Activated naive CD8-positive, alpha-beta T cell (primary cell): ENCODE data around the gene REC114.
"Not testable (repeated sequence)": the region's sequence is repeated elsewhere in the genome, so short reads cannot be mapped to it uniquely, and the experiment has no call there.

ENCODE experiments used
- H3K27ac Mint-ChIP-seq: one replicate; pipeline ENCODE4 v1.8.0; 2021; ENCODE audit warnings: mixed read lengths
- H3K27me3 Mint-ChIP-seq: one replicate; pipeline ENCODE4 v1.8.0; 2021; ENCODE audit warnings: mixed read lengths
- H3K36me3 Mint-ChIP-seq: one replicate; pipeline ENCODE4 v1.8.0; 2021; ENCODE audit warnings: mixed read lengths
- H3K4me1 Mint-ChIP-seq: one replicate; pipeline ENCODE4 v1.8.0; 2021; ENCODE audit warnings: low read depth, mixed read lengths
- H3K4me3 Mint-ChIP-seq: one replicate; pipeline ENCODE4 v1.8.0; 2021; ENCODE audit warnings: mild to moderate bottlenecking, mixed read lengths
- H3K9me3 Mint-ChIP-seq: one replicate; pipeline ENCODE4 v1.8.0; 2021; ENCODE audit warnings: low read depth, mixed read lengths

Gene REC114

GRCh38 chr15:73438651-73439050, 4.3 kb upstream of the REC114 start:
- Mint-ChIP-seq H3K9me3 (no peaks in the 10 kb centered on the region), H3K27me3 (peaks cover 12% of the 10 kb centered on the region), H3K27ac (no peak overlapping the region), H3K4me1 (no peaks in the 10 kb centered on the region), H3K36me3 (no peaks in the 10 kb centered on the region), H3K4me3 (no peak overlapping the region)

- no peaks in the 10 kb centered on the region for H3K9me3 Mint-ChIP-seq
- H3K36me3 Mint-ChIP-seq, result no peaks in the 10 kb centered on the region
- no peak overlapping the region for H3K4me3 Mint-ChIP-seq
- no peak overlapping the region for H3K27ac Mint-ChIP-seq
- H3K27me3 Mint-ChIP-seq, result peaks cover 9% of the 10 kb centered on the region
- no peaks in the 10 kb centered on the region for H3K4me1 Mint-ChIP-seq
Measured at GRCh38 chr15:73440571-73440970, 2.4 kb upstream of the REC114 start.

GRCh38 chr15:73442421-73442820, 543 bp upstream of the REC114 start:
- no peak overlapping the region for H3K4me3 Mint-ChIP-seq
- no peaks in the 10 kb centered on the region for H3K4me1 Mint-ChIP-seq
- peaks cover 9% of the 10 kb centered on the region for H3K27me3 Mint-ChIP-seq
- H3K9me3 Mint-ChIP-seq, result no peaks in the 10 kb centered on the region
- H3K36me3 Mint-ChIP-seq, result no peaks in the 10 kb centered on the region
- no peak overlapping the region for H3K27ac Mint-ChIP-seq

GRCh38 chr15:73447471-73447870, 4.5 kb downstream of the REC114 start:
- not testable (repeated sequence) for H3K4me3 Mint-ChIP-seq, H3K4me1 Mint-ChIP-seq, H3K36me3 Mint-ChIP-seq, H3K27ac Mint-ChIP-seq
- Mint-ChIP-seq H3K9me3 (peaks cover 12% of the 10 kb centered on the region), H3K27me3 (peaks cover 16% of the 10 kb centered on the region)

GRCh38 chr15:73448158-73448758, 5.3 kb downstream of the REC114 start:
- not testable (repeated sequence) for H3K27ac Mint-ChIP-seq, H3K36me3 Mint-ChIP-seq, H3K4me1 Mint-ChIP-seq, H3K4me3 Mint-ChIP-seq
- H3K27me3 Mint-ChIP-seq, result peaks cover 16% of the 10 kb centered on the region
- H3K9me3 Mint-ChIP-seq, result peaks cover 12% of the 10 kb centered on the region

- H3K4me3 Mint-ChIP-seq, H3K27ac Mint-ChIP-seq, H3K36me3 Mint-ChIP-seq, H3K4me1 Mint-ChIP-seq: not testable (repeated sequence)
- H3K27me3 Mint-ChIP-seq, result peaks cover 13% of the 10 kb centered on the region
- H3K9me3 Mint-ChIP-seq, result peaks cover 12% of the 10 kb centered on the region
Measured at GRCh38 chr15:73449980-73450379, 7.0 kb downstream of the REC114 start.

- Mint-ChIP-seq H3K4me3 (no peak overlapping the region), H3K36me3 (peaks cover 2% of the 10 kb centered on the region), H3K9me3 (peaks cover 10% of the 10 kb centered on the region), H3K4me1 (no peaks in the 10 kb centered on the region), H3K27me3 (peaks cover 11% of the 10 kb centered on the region), H3K27ac (no peak overlapping the region)
Measured at GRCh38 chr15:73454096-73454495, 11.1 kb downstream of the REC114 start.

GRCh38 chr15:73455876-73456275, 12.9 kb downstream of the REC114 start:
- peaks cover 2% of the 10 kb centered on the region for H3K36me3 Mint-ChIP-seq
- no peaks in the 10 kb centered on the region for H3K4me1 Mint-ChIP-seq
- H3K27me3 Mint-ChIP-seq, result peaks cover 6% of the 10 kb centered on the region
- peaks cover under 1% of the 10 kb centered on the region for H3K9me3 Mint-ChIP-seq
- no peak overlapping the region for H3K27ac Mint-ChIP-seq
- no peak overlapping the region for H3K4me3 Mint-ChIP-seq

GRCh38 chr15:73457334-73457733, 14.4 kb downstream of the REC114 start:
- H3K27me3 Mint-ChIP-seq, result peaks cover 5% of the 10 kb centered on the region
- no peaks in the 10 kb centered on the region for H3K4me1 Mint-ChIP-seq

GRCh38 chr15:73460662-73461061, 17.7 kb downstream of the REC114 start:
- no peaks in the 10 kb centered on the region for H3K9me3 Mint-ChIP-seq
- peaks cover 6% of the 10 kb centered on the region for H3K27me3 Mint-ChIP-seq
- no peak overlapping the region for H3K4me3 Mint-ChIP-seq
- H3K36me3 Mint-ChIP-seq, result no peaks in the 10 kb centered on the region
- no peaks in the 10 kb centered on the region for H3K4me1 Mint-ChIP-seq
- no peak overlapping the region for H3K27ac Mint-ChIP-seq

More at GRCh38 chr15:73457334-73457733, 14.4 kb downstream of the REC114 start:
- no peaks in the 10 kb centered on the region for H3K36me3 Mint-ChIP-seq
- no peak overlapping the region for H3K4me3 Mint-ChIP-seq
- H3K9me3 Mint-ChIP-seq, result no peaks in the 10 kb centered on the region
- no peak overlapping the region for H3K27ac Mint-ChIP-seq

- Mint-ChIP-seq H3K27me3 (peaks cover 6% of the 10 kb centered on the region), H3K4me1 (no peaks in the 10 kb centered on the region), H3K9me3 (no peaks in the 10 kb centered on the region), H3K36me3 (no peaks in the 10 kb centered on the region), H3K4me3 (no peak overlapping the region), H3K27ac (no peak overlapping the region)
Measured at GRCh38 chr15:73464602-73465001, 21.6 kb downstream of the REC114 start.

GRCh38 chr15:73467758-73468157, 24.8 kb downstream of the REC114 start:
- Mint-ChIP-seq H3K9me3 (no peaks in the 10 kb centered on the region), H3K27ac (no peak overlapping the region), H3K4me1 (no peaks in the 10 kb centered on the region), H3K36me3 (no peaks in the 10 kb centered on the region), H3K27me3 (peaks cover 16% of the 10 kb centered on the region), H3K4me3 (no peak overlapping the region)

GRCh38 chr15:73474785-73475184, 31.8 kb downstream of the REC114 start:
- no peaks in the 10 kb centered on the region for H3K36me3 Mint-ChIP-seq
- no peak overlapping the region for H3K27ac Mint-ChIP-seq
- H3K4me1 Mint-ChIP-seq, result no peaks in the 10 kb centered on the region
- peaks cover 23% of the 10 kb centered on the region for H3K27me3 Mint-ChIP-seq
- no peaks in the 10 kb centered on the region for H3K9me3 Mint-ChIP-seq
- no peak overlapping the region for H3K4me3 Mint-ChIP-seq

- Mint-ChIP-seq H3K4me3 (no peak overlapping the region), H3K27ac (no peak overlapping the region), H3K4me1 (no peaks in the 10 kb centered on the region), H3K36me3 (no peaks in the 10 kb centered on the region), H3K27me3 (peaks cover 15% of the 10 kb centered on the region), H3K9me3 (no peaks in the 10 kb centered on the region)
Measured at GRCh38 chr15:73476704-73477216, 33.8 kb downstream of the REC114 start.

GRCh38 chr15:73480050-73480449, 37.1 kb downstream of the REC114 start:
- H3K36me3 Mint-ChIP-seq, result no peaks in the 10 kb centered on the region
- H3K4me3 Mint-ChIP-seq, result no peak overlapping the region
- H3K4me1 Mint-ChIP-seq, result no peaks in the 10 kb centered on the region
- H3K9me3 Mint-ChIP-seq, result no peaks in the 10 kb centered on the region
- peaks cover 10% of the 10 kb centered on the region for H3K27me3 Mint-ChIP-seq
- no peak overlapping the region for H3K27ac Mint-ChIP-seq

GRCh38 chr15:73482166-73482565, 39.2 kb downstream of the REC114 start:
- Mint-ChIP-seq H3K36me3 (no peaks in the 10 kb centered on the region), H3K27me3 (peaks cover 8% of the 10 kb centered on the region), H3K9me3 (no peaks in the 10 kb centered on the region), H3K4me3 (no peak overlapping the region), H3K4me1 (no peaks in the 10 kb centered on the region), H3K27ac (no peak overlapping the region)
